Measurements from ENCODE around the gene TMEM8B.

GRCh38 chr9:35914301-35914807 lies 85.3 kb downstream of the TMEM8B start:
- peak; percentile 16 to 55 (median 34) for TF ChIP-seq POLR2AphosphoS5 (IDR thresholded peaks at IDR 0.05)
- peak; percentile 41 for TF ChIP-seq POLR2A (IDR thresholded peaks at IDR 0.05)
- no peak for TF ChIP-seq CTCF (IDR thresholded peaks at IDR 0.05)
- no peak for TF ChIP-seq EP300 (IDR thresholded peaks at IDR 0.05; ENCODE audit: low read depth)

All from transverse colon (tissue), 4 donors.